ENCODE results near the gene CGA.

Gene CGA

DNA sequence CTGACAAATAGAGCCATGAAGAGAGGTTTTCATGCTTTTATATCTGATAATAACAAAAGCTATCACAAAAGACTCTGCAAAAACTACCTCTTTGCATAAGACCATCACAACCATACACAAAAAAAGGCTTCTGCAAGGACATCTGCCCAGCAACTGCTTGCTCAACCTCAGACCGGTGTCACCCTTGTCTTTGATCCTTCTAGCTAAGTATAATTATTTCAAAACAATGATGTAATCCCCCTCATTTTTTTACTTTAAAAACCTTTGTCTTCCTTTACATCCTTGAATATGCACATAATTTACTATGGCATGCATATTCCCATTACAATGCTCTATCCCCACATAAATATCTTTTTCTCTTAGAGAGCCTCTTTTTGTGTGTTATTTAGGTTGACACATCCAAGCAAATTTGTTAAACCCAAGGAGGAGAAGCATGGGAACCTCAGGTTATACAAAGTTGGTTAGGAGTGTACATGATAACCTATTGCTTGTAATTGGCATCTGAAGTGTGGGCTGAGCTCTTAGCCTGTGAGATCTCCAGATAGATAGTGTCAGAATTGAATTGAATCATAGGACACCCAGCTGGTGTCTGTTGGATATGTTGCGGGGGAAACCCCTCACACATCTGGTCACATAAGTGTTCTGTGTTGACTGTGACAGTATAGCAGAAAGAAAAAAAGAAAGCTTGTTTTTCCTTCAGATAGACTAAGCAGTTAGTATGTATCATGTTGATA lies 20.7 kb upstream of the CGA start:
- TF ChIP-seq POLR2AphosphoS5 (IDR thresholded peaks at IDR 0.05; ENCODE audit: low read depth, low read length), result no peak
- TF ChIP-seq SIN3A (IDR thresholded peaks at IDR 0.05; ENCODE audit: borderline replicate concordance, insufficient read depth, low read length), result no peak

DNA sequence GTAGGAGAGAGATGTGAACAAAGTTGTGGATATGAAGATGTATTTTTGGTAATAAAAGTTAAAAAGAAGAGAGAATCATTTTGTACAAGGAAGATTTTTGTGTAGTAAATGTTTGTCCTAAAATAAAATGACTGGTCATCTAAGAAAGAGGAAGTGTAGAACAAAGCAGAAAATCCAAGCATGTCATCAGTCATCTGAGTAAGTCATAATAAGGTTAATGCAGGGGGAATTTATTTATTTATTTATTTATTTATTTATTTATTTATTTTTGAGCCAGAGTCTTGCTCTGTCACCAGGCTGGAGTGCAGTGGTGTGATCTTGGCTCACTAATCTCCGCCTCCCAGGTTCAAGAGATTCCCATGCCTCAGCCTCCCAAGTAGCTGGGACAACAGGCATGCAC lies 15.7 kb upstream of the CGA start:
- TF ChIP-seq SIN3A (IDR thresholded peaks at IDR 0.05; ENCODE audit: borderline replicate concordance, insufficient read depth, low read length) (no peak), TAF1 (IDR thresholded peaks at IDR 0.05; ENCODE audit: borderline replicate concordance, insufficient read depth, low read length) (no peak), POLR2AphosphoS5 (IDR thresholded peaks at IDR 0.05; ENCODE audit: low read depth, low read length) (no peak), FOXP2 (optimal IDR thresholded peaks at IDR 0.05; ENCODE audit: borderline replicate concordance, extremely low read depth, extremely low read length, insufficient read depth) (no peak)
- TF ChIP-seq, protein P1, sequence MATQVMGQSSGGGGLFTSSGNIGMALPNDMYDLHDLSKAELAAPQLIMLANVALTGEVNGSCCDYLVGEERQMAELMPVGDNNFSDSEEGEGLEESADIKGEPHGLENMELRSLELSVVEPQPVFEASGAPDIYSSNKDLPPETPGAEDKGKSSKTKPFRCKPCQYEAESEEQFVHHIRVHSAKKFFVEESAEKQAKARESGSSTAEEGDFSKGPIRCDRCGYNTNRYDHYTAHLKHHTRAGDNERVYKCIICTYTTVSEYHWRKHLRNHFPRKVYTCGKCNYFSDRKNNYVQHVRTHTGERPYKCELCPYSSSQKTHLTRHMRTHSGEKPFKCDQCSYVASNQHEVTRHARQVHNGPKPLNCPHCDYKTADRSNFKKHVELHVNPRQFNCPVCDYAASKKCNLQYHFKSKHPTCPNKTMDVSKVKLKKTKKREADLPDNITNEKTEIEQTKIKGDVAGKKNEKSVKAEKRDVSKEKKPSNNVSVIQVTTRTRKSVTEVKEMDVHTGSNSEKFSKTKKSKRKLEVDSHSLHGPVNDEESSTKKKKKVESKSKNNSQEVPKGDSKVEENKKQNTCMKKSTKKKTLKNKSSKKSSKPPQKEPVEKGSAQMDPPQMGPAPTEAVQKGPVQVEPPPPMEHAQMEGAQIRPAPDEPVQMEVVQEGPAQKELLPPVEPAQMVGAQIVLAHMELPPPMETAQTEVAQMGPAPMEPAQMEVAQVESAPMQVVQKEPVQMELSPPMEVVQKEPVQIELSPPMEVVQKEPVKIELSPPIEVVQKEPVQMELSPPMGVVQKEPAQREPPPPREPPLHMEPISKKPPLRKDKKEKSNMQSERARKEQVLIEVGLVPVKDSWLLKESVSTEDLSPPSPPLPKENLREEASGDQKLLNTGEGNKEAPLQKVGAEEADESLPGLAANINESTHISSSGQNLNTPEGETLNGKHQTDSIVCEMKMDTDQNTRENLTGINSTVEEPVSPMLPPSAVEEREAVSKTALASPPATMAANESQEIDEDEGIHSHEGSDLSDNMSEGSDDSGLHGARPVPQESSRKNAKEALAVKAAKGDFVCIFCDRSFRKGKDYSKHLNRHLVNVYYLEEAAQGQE (IDR thresholded peaks at IDR 0.05; ENCODE audit: insufficient read depth in 1 of 2, low read depth in 2 of 2, low read length in 2 of 2), result no peak

DNA sequence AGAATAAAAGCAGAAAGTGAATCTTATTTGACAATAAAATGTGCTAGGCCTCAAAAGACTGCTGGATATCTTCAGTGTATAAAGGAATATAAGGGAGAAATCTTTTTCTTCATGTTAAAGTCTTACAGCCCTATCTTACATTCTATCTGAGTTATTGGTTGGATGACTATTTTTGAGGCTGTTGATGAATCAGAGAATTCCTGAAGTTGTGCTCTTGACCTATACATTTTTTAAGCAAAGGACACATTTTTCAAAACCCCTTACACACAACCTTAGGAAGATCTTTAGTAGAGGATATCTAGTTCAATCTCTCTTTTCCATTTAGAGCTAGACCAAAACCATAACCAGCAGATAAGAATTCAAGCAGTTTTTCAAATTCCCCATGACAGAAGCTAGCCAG lies 10.9 kb upstream of the CGA start:
- no peak for TF ChIP-seq POLR2AphosphoS5 (IDR thresholded peaks at IDR 0.05; ENCODE audit: low read depth, low read length)
- TF ChIP-seq SIN3A (IDR thresholded peaks at IDR 0.05; ENCODE audit: borderline replicate concordance, insufficient read depth, low read length), result no peak

DNA sequence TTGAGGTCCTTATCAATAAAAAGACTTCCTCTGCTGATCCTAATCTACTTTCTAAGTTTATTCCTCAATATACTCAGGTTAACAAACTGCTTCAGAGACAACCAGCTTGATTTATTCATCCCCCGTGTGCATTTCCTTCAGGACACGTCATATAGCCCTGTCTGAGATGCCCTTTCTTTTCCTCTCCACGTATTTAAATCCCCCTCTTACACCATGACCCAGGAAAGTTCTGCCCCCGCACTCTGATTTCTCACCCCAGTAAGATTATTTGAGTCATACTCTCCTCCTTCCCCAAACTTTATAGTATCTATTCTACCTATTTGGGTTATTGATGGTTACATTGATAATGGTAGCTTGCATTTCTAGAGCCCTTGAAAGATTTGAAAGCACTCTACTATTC lies 9.8 kb upstream of the CGA start:
- TF ChIP-seq FOXP2 (optimal IDR thresholded peaks at IDR 0.05; ENCODE audit: borderline replicate concordance, extremely low read depth, extremely low read length, insufficient read depth) (no peak), TAF1 (IDR thresholded peaks at IDR 0.05; ENCODE audit: borderline replicate concordance, insufficient read depth, low read length) (no peak), SIN3A (IDR thresholded peaks at IDR 0.05; ENCODE audit: borderline replicate concordance, insufficient read depth, low read length) (no peak), POLR2AphosphoS5 (IDR thresholded peaks at IDR 0.05; ENCODE audit: low read depth, low read length) (no peak)
- TF ChIP-seq, protein P1 (IDR thresholded peaks at IDR 0.05; ENCODE audit: insufficient read depth in 1 of 2, low read depth in 2 of 2, low read length in 2 of 2), result no peak

DNA sequence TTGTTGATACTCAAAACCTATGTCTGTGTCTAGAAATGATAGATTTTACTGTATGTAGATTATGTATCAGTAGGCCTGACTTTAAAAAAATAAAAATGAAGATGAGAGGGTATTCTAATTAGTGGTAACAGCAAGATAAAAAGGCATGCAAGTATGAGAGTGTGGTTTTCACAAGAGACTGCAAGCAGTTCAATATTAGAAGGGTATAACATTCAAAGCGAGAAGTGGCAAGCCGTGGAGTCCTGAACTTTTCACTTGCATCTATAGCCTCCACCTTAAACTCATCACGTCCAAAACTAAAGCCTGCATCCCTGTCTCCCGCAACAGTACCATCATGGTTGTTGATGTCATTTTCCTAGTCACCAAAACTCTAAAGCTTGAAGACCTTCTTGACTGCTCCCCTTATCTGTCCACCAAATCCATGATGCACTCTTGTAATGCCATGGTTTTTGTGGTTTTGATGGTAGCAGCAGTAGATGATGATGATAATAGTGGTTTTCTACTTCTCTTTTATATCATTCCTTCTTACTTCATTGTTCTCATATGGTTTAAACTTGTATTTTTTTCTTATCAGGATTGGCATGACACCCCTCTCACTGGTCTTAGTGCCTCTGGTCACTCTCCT lies 9.2 kb upstream of the CGA start:
- no peak for TF ChIP-seq POLR2AphosphoS5 (IDR thresholded peaks at IDR 0.05; ENCODE audit: low read depth, low read length)
- TF ChIP-seq TAF1 (IDR thresholded peaks at IDR 0.05; ENCODE audit: borderline replicate concordance, insufficient read depth, low read length), result no peak

DNA sequence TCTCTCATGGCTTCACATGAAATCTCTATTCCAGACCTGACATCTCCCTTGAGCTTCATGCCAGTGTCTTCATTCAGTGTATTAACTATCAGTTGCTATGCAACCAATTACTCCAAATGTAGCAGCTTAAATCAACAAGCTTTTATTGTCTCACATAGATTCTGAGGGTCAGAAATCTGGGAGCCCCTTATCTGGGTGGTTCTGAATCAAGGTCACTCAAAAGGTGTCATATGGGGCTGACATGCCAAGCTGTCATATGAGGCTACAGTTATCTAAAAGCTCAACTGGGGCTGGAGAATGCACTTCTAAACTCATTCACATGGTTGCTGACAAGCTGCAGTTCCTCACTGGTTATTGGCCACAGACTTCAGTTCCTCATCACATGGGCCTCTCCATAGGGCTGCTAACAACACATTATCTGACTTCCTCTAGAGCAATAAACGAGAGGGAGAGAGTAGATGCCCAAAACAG lies 7.3 kb upstream of the CGA start:
- TF ChIP-seq SIN3A (IDR thresholded peaks at IDR 0.05; ENCODE audit: borderline replicate concordance, insufficient read depth, low read length) (no peak), TAF1 (IDR thresholded peaks at IDR 0.05; ENCODE audit: borderline replicate concordance, insufficient read depth, low read length) (no peak), POLR2AphosphoS5 (IDR thresholded peaks at IDR 0.05; ENCODE audit: low read depth, low read length) (no peak), FOXP2 (optimal IDR thresholded peaks at IDR 0.05; ENCODE audit: borderline replicate concordance, extremely low read depth, extremely low read length, insufficient read depth) (no peak)
- TF ChIP-seq, protein P1 (IDR thresholded peaks at IDR 0.05; ENCODE audit: insufficient read depth in 1 of 2, low read depth in 2 of 2, low read length in 2 of 2), result no peak
